Type B pancreatic cell (in vitro differentiated cells): Measurements from ENCODE around the gene CXXC1. TPM values are rescaled to one million over a fixed set of nuclear protein-coding genes. Genes with fewer than 3 reads are reported as not detected.
A peak's percentile ranks its signal among the peaks of the same experiment; 100 is the strongest.

Source experiments
- DNase-seq: peaks from one replicate; pipeline ENCODE4 v3.0.0; 2021; ENCODE audit warnings: mixed read lengths; ENCODE audit not compliant: unreplicated experiment; ENCODE audit errors: extremely low spot score
- H3K27ac Mint-ChIP-seq: 2 replicates; pipeline ENCODE4 v1.8.0; 2021; ENCODE audit warnings: mild to moderate bottlenecking, mixed read lengths
- H3K27me3 Mint-ChIP-seq: 2 replicates; pipeline ENCODE4 v1.8.0; 2021; ENCODE audit warnings: mixed read lengths
- H3K36me3 Mint-ChIP-seq: 2 replicates; pipeline ENCODE4 v1.8.0; 2021; ENCODE audit warnings: mixed read lengths
- H3K4me1 Mint-ChIP-seq: one replicate; pipeline ENCODE4 v1.8.0; 2021; ENCODE audit warnings: mixed read lengths; ENCODE audit not compliant: unreplicated experiment
- H3K4me3 Mint-ChIP-seq: 2 replicates; pipeline ENCODE4 v1.8.0; 2021; ENCODE audit warnings: mild to moderate bottlenecking, mixed read lengths
- H3K9me3 Mint-ChIP-seq: 2 replicates; pipeline ENCODE4 v1.8.0; 2021; ENCODE audit warnings: mixed read lengths
- CTCF ChIP-seq: fragments of 200-600 bp; sonication (generic); conservative IDR thresholded peaks from 2 replicates; pipeline ENCODE4 v1.5.0; 2021; ENCODE audit warnings: antibody characterized with exemption, mild to moderate bottlenecking
- total RNA-seq: library from RNA; stranded (reverse); gene quantifications from 2 replicates; pipeline ENCODE4 v1.2.1, GENCODE V29; 2021; ENCODE audit warnings: low replicate concordance

Gene CXXC1
- total RNA-seq, 1 donor from 2014 or later = 95.1 TPM

- peaks cover 20% of the 10 kb centered on the region for H3K9me3 Mint-ChIP-seq
- H3K4me3 Mint-ChIP-seq = no peak overlapping the region
- no peak for TF ChIP-seq CTCF
- H3K27me3 Mint-ChIP-seq = peaks cover 3% of the 10 kb centered on the region
- H3K4me1 Mint-ChIP-seq = no peaks in the 10 kb centered on the region
- no peak for DNase-seq
- peak overlapping the region; percentile 95 for H3K27ac Mint-ChIP-seq
- H3K36me3 Mint-ChIP-seq = peaks cover 15% of the 10 kb centered on the region
Measured at GRCh38 chr18:50240080-50240563, 47.4 kb downstream of the CXXC1 start.

DNA sequence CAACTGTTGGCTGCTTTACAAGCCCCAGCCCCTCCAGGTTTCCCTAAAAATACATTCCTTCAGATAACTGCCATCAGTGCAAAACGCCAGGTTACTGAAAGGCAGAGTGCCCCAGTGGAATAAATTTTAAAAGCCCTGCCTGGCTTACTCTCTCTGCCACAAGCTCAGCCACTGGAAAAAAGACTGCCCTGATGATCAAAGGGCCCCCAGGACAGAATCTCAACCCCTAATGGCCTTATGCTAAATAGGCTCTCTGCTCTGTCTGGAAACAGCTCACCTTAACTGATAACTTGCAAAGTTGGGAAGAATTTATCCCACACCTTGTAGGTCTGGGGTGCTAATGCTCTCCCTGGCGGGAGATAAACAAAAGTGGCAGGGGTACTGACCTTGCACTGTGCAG, 55.1 kb downstream of the CXXC1 start:
- Mint-ChIP-seq H3K4me1 (peaks cover 10% of the 10 kb centered on the region), H3K27me3 (peaks cover 3% of the 10 kb centered on the region), H3K9me3 (no peaks in the 10 kb centered on the region), H3K4me3 (no peak overlapping the region), H3K27ac (no peak overlapping the region), H3K36me3 (peaks cover 5% of the 10 kb centered on the region)
- DNase-seq = no peak
- no peak for TF ChIP-seq CTCF

Other genes with a start within 250 kb of the CXXC1 start
- gene MYO5B, start 92.5 kb downstream of the CXXC1 start, total RNA-seq = 51.7 and 130 TPM in 2 replicates
- gene CFAP53, start 21.2 kb downstream of the CXXC1 start, total RNA-seq = 0.59 and 1.1 TPM in 2 replicates
- gene MBD1, start 6.2 kb downstream of the CXXC1 start, total RNA-seq = 66.3 and 81.9 TPM in 2 replicates
- gene SKA1, start 87.4 kb upstream of the CXXC1 start, total RNA-seq = 5.7 and 14.0 TPM in 2 replicates